GM19193 (cell line): ENCODE results near the gene MAML2.

Experiments used
- POLR2A ChIP-seq: IDR thresholded peaks from 4 replicates; pipeline ENCODE4 v1.6.1; 2011; ENCODE audit not compliant: insufficient read depth, insufficient read length; ENCODE audit errors: extremely low read depth

The MAML2 gene

DNA sequence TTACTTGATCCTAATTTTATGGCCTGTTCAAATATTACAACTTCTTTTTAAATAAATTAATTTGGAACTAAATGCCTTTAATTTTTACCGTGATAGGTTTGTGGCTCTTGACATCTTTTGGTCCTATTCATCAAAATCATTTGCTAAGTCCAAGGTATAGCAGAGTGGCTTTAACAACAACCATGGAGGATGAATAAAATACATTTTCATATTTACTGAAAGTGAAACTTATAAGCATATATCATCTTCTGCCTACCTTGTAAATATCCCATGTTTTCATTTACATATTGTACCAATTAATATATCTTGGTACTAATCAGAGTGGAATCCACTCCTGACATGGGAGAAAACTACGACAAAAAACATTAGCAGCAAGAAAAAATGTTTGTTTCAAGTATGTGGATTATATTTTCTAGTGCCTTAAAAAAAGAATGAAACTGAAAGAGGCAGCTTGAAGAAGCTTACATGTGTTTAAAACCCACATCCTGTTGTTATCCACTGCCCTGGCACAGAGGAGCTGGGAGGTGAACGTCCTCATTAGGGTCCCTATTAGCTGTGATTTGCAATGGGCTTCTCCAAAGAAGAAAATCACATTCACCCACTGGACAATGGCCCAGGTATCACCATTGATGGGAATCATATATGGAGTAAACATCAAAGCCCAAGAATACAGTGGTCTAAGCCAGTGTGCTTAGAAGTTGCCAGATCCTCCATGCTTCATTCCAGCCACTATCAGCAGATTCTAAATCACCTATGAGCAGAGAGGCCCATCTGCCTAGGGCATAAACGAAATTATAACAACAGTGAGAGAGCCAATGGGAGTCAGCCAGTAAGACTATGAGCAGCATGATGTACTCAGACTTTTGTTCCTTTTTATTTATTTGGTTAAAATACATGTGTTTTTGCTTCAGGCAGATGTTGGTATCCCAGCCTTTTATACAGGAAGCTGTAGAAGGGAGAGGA is 84.7 kb downstream of the MAML2 start:
- TF ChIP-seq POLR2A, result no peak

- no peak for TF ChIP-seq POLR2A
These were observed 86.0 kb downstream of the MAML2 start for GRCh38 chr11:96257036-96257435.

DNA sequence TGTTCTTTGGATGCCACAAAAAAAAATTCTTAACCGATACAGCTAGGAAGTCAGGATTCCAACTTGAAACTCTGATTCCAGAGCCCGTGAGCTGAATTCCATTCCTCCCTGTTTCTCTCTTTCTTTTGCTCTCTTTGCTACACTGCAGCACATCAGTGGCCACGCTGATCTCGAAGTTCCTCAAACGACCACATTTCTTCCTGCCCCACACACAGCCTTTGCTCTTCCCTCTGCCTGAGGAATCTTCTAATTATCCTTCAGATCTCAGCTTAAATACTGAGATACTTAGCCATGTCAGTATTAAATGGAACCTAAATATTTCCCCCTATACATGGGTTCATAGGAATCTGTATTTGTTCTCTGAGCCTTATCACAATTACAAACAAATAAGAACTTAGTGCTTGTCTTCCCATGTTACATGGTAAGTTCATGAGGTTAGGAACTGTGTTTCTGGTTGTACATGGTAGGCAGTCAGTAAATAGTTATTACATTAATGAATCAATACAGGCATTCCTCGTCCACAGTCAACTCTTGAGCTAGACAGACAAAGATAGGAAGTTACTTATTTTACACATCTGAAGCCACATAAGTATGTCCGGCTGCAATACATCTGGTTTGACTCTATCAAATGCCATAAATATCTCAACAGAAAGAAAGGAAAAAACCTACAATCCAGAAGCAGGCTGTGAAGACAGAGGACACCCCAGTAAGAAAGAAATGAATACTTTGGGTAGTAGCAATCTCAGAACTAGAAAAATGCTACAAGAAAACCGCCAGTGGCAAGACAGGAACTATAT is 86.6 kb downstream of the MAML2 start:
- TF ChIP-seq POLR2A, result no peak

DNA sequence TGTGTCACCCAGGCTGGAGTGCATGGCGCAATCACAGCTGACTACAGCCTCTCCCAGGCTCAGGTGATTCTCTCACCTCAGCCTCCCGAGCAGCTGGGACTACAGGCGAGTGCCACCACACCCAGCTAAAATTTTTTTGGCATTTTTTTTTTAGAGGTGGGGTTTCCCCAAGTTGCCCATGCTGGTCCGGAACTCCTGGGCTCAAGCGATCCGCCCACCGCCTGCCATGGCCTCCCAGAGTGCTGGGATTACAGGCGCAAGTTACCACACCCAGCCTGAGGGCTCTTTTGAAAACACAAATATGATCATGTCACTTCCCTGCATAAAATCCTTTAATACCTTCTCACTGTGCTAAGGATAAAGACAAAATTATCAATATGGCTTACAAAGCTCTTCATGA is 88.1 kb downstream of the MAML2 start:
- no peak for TF ChIP-seq POLR2A

DNA sequence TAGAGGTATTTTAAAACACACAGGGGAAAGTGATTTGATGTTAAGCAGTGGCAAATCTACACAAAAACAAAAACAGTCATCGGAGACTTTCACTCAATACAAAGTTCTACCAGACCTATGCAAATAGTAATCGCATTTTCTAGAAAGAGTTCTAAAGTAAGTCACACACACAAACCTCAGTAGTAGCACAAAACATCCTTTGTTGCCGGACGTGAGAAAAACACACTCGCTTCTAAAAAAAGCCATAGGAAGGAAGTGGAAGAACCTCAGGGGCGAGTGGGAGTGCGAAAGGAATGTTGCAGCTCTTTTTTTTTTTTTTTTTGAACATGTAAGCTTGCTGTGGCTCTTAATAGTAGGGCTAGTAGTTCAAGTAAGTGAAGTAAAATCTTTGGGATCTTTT is 88.9 kb downstream of the MAML2 start:
- no peak for TF ChIP-seq POLR2A

DNA sequence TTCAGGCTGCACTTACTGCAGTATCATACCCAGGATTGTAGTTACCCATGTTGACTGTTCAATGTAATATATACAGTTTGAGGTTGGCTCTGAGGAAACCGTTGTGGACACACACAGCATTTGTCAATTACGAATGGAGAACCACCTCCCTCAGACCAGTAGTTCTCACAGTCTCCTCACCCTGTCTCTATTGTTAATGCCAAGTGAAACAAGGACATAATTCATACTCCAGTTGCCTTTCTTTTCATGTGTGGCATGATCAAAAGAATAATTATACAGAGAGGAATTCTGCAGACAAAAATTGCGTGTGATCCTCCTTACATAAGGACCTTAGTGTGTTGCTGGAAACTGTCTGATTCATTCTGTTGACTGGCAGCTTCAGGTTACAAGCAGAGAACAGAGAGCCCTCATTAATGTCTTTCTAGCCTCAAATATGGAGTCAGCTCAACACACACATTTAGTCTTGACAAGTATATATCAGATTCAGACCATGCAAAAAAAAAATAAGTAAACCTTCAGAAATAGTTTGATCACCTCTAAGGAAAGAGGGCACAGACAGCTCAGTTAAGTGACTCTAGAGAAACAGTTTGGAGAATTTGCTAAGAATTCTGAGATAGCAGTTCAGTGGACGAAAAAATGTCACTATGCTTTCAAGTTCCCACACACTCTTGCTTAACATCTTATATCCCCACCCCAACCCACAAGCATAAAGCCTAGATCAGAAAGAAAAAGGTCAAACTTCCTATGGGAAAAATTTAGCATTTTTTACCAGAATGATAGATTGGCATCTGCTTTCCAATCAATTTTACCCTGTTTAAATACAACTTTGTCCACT is 96.1 kb downstream of the MAML2 start:
- TF ChIP-seq POLR2A, result no peak

DNA sequence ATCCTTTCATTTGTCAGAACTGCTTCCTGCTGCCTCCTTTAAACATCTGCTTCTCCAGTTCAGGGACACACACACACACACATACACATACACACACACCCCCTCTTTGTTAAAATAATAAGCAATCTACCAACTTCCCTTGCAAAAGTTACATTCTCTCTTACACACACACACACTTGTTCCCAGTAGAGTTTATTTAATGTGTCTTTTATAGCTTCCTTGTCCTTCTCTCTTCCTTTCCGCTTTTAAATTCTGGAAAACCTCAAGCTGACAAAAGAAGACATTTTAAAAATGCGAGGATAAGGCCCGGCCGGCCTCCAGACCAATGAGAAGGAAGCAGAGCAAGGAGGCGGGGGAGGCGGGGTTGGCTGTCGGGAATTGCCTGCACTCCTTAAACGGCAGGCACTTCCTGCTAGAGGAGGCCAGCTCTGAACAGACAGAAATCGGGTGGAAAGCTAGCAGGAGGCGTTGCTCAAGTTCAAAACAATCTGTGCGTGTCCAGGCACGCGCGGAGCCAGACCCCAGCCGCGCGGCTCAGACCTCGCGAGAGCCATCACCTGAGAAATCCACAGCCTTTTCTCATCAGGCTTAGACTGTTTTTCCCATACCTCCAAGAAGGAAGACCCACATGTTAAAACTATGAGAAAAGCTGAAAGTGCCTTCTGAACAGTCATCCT is 99.9 kb downstream of the MAML2 start:
- peak; percentile 47 for TF ChIP-seq POLR2A

DNA sequence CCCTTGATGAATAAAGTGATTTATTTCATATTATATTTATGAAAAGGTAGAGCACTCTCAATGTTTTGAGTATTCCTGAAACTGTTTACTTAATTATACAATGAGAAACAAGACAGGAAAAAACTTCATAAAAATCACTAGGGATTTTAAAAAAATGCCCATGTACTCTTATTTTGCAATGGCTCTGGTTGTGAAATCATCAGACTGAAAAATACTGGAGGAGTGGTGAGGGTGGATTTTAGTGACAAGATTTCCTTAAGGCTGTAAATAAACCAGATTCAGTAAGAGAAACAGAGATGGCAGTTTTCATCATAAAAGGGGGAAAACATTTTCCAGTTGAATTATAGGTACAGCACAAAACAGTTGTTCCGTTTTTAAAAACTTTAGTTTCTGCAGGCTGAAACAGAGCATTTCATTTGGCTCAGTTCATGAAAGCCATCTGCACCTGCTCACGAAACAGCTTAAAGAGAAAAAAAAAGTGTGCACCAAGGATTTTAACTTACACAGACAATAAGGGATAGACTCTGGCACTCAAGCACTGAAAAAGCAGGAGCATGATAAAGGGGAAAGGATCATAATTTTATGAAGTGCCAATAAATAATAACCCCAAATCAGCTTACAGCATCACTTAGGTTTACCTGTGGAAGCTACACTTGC is 100.7 kb downstream of the MAML2 start:
- TF ChIP-seq POLR2A, result no peak

- no peak for TF ChIP-seq POLR2A
These were observed 101.6 kb downstream of the MAML2 start for GRCh38 chr11:96241331-96241841.

GRCh38 chr11:96238563-96239135 is 104.3 kb downstream of the MAML2 start:
- TF ChIP-seq POLR2A, result no peak

DNA sequence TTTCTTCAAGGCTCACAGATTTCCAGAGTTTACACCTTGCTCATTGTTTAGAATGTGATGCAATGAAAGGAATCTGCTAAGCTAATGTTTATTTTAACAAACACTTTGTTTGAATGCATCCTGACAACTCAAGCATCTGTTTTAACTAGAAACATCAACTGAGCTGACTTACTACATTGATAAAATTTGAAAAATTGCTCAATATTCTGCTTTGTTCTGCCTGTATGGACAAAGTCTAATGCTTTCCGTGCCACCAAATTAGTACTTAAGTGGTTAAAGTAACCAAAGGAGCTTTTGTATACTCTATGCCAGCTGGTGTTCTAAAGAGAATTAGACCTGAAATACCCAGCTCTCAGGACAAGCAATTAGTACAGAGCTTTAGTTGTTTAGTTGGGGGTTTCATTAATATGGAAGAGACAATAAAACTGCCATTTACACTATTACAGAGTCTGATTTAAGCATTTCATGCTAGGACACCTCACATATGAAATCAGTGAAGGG is 105.2 kb downstream of the MAML2 start:
- no peak for TF ChIP-seq POLR2A

DNA sequence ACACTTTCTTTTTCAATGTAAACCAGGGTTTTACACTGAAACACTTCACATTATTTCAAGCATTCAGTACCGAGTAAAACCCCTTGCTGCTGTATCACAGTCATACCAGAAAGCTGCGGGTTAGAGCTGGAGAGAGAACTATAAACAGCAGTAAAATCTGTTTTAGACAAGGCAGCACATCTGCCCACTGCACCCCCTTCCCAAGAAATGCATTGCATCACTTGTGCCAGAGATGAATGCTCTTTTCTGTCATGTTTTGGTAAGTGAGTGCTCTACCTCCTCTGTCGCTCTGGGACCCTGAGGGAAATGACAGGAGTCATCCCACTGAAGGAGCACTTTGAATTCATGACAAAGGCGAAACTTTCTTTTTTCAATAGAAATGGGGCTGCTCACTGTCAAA is 107.2 kb downstream of the MAML2 start:
- no peak for TF ChIP-seq POLR2A

- no peak for TF ChIP-seq POLR2A
These were observed 108.0 kb downstream of the MAML2 start for GRCh38 chr11:96234866-96235441.
